Right atrium auricular region (tissue), 2 donors: ENCODE results near the gene ZBTB21. TPM values are rescaled to one million over a fixed set of nuclear protein-coding genes. Genes with fewer than 3 reads are reported as not detected.

Experiments used
- DNase-seq: peaks from one replicate; pipeline ENCODE4 v3.0.0-alpha.2; 2019; ENCODE audit warnings: low spot score
- H3K27ac ChIP-seq, 2 donors: fragments of 200-600 bp; sonication (generic); 1 replicate in 1 of 2; 2 replicates in 1 of 2; pipeline ENCODE4 v1.5.1; 2016 to 2019
- H3K27me3 ChIP-seq, 2 donors: fragments of 200-600 bp; sonication (generic); one replicate each; pipeline versions ENCODE4 v1.5.1 to v1.6.0; 2017 to 2019
- H3K36me3 ChIP-seq: fragments of 200-600 bp; sonication (generic); one replicate; pipeline ENCODE4 v1.5.1; 2016
- H3K4me1 ChIP-seq, 2 donors: fragments of 200-600 bp; sonication (generic); one replicate each; pipeline versions ENCODE4 v1.5.1 to v1.6.0; 2017 to 2019
- H3K4me3 ChIP-seq, 2 donors: fragments of 200-600 bp; sonication (generic); 1 replicate in 1 of 2; 2 replicates in 1 of 2; pipeline ENCODE4 v1.5.1; 2017 to 2019; ENCODE audit warnings: mild to moderate bottlenecking in 1 of 2, moderate library complexity in 1 of 2
- H3K9me3 ChIP-seq, 2 donors: fragments of 200-600 bp; sonication (generic); one replicate each; pipeline ENCODE4 v1.5.1; 2019
- total RNA-seq, 2 donors: library from RNA; depleted of rRNA; stranded (reverse); fragments of >200 nt; gene quantifications; one replicate each; pipeline ENCODE4 v1.1.0, GENCODE V29; 2016
- TF ChIP-seq, protein P1 (sequence below), 2 donors: fragments of 200-600 bp; sonication (generic); IDR thresholded peaks; one replicate each; pipeline ENCODE4 v1.5.1; 2019; ENCODE audit warnings: antibody characterized with exemption in 2 of 2

Gene ZBTB21
- total RNA-seq, 2 donors from 2014 or later = 5.5 to 10.3 TPM

- H3K36me3 ChIP-seq = no peaks in the 10 kb centered on the region
- no peak for DNase-seq
- no peaks in the 10 kb centered on the region for H3K9me3 ChIP-seq
- TF ChIP-seq, protein P1, sequence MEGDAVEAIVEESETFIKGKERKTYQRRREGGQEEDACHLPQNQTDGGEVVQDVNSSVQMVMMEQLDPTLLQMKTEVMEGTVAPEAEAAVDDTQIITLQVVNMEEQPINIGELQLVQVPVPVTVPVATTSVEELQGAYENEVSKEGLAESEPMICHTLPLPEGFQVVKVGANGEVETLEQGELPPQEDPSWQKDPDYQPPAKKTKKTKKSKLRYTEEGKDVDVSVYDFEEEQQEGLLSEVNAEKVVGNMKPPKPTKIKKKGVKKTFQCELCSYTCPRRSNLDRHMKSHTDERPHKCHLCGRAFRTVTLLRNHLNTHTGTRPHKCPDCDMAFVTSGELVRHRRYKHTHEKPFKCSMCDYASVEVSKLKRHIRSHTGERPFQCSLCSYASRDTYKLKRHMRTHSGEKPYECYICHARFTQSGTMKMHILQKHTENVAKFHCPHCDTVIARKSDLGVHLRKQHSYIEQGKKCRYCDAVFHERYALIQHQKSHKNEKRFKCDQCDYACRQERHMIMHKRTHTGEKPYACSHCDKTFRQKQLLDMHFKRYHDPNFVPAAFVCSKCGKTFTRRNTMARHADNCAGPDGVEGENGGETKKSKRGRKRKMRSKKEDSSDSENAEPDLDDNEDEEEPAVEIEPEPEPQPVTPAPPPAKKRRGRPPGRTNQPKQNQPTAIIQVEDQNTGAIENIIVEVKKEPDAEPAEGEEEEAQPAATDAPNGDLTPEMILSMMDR (IDR thresholded peaks at IDR 0.05) = no peak
- no peak overlapping the region for H3K27ac ChIP-seq
- H3K4me1 ChIP-seq = peaks cover 0 to 10% of the 10 kb centered on the region in 2 donors
- H3K27me3 ChIP-seq = no peaks in the 10 kb centered on the region
- no peak overlapping the region for H3K4me3 ChIP-seq
Observed at GRCh38 chr21:41976611-41977010, 33.5 kb downstream of the ZBTB21 start.

- TF ChIP-seq, protein P1 (IDR thresholded peaks at IDR 0.05) = no peak
- no peak overlapping the region for H3K27ac ChIP-seq
- H3K9me3 ChIP-seq = no peaks in the 10 kb centered on the region
- no peak for DNase-seq
- H3K27me3 ChIP-seq = no peaks in the 10 kb centered on the region
- peaks cover 0 to 10% of the 10 kb centered on the region in 2 donors for H3K4me1 ChIP-seq
- no peak overlapping the region for H3K4me3 ChIP-seq
- H3K36me3 ChIP-seq = no peaks in the 10 kb centered on the region
Observed at GRCh38 chr21:41975391-41976272, 34.5 kb downstream of the ZBTB21 start.

DNA sequence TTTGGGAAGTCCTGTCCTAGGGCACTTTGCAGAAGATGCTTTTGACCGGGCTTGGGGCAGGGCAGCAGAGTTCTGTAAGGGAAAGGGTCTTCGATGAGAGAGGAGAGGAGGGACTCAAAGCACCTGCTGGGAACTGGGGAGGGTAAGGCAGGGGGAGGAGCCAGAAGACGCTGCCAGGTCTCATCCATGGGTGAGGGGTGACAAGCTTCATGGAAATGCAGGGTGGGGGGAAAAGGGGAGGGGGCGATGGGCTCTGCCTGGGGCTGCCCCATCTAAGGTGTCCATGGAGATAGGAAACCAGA lies 35.5 kb downstream of the ZBTB21 start:
- DNase-seq = peak; percentile 1
- TF ChIP-seq, protein P1 (IDR thresholded peaks at IDR 0.05) = no peak
- Histone ChIP-seq H3K4me3 (no peak overlapping the region), H3K36me3 (no peaks in the 10 kb centered on the region), H3K27me3 (no peaks in the 10 kb centered on the region), H3K4me1 (peaks cover 0 to 10% of the 10 kb centered on the region in 2 donors), H3K27ac (no peak overlapping the region), H3K9me3 (no peaks in the 10 kb centered on the region)

DNA sequence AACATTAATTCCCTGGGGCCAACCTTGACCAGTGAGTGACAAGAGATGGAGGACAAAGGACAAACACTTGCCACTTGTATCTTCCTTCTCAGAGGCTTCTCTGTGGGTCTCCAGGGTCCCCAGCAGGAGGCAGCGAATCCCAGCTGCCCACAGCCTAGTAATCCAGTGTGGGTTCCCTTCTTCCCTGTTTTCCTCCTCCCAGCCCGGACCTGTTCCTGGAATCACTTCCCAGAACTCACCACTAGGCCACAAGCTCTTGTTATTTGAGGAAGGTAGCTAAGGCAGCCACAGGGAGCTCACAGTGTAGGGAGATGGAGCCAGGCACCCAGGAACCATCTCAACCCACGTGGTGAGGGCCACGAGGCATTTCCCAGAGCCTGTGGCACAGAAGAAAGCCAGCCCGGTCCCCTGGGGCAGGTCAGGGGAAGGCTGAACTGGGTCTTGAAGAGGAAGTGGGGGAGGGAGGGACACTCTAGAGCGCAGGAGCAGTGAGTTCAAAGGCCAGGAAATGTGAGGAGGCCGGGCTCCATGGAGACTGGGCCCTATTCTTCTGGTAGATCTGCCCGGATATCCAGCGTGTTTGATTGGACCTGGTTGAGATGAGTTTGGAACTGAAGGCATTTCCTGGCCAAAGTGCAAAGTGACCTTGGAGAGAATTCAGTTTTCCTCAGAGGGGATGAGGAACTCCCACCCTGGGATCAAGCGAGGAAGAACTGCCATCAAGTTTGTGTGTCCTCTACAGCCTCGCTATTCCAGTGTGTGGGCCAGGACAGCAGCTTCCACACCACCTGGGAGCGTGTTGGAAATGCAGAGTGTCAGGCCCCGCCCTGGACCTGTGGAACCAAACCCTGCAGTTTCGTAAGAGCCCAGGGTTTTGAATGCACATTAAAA lies 36.1 kb downstream of the ZBTB21 start:
- peak; percentile 57 for DNase-seq
- Histone ChIP-seq H3K9me3 (no peaks in the 10 kb centered on the region), H3K27ac (no peak overlapping the region), H3K4me3 (no peak overlapping the region), H3K27me3 (no peaks in the 10 kb centered on the region), H3K36me3 (no peaks in the 10 kb centered on the region), H3K4me1 (peaks cover 0 to 10% of the 10 kb centered on the region in 2 donors)
- TF ChIP-seq, protein P1 (IDR thresholded peaks at IDR 0.05) = no peak

DNA sequence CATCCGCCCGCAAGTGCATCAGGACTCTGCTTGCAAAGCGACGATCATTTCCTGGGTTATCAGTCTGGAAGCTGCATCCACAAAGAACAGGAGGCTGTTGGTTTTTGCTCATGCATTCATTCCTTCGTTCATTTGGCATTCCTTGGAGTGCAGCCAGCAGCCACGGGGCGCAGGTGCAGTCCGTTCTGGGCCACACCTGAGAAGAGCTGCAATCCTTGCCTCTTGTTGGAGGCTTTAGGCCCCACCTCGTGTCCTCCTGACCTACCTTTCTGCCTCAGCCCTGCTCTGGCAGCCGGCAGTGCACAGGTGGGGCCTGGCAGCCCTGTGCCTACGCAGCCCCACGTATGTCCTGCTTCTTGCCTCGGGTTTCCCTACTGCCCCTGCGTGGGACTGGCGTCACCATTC lies 36.7 kb downstream of the ZBTB21 start:
- peak; percentile 53 for DNase-seq
- Histone ChIP-seq H3K27ac (no peak overlapping the region), H3K9me3 (no peaks in the 10 kb centered on the region), H3K27me3 (no peaks in the 10 kb centered on the region), H3K4me1 (peaks cover 0 to 10% of the 10 kb centered on the region in 2 donors), H3K36me3 (no peaks in the 10 kb centered on the region), H3K4me3 (no peak overlapping the region)
- TF ChIP-seq, protein P1 (IDR thresholded peaks at IDR 0.05) = no peak
